Amniotic stem cell (primary cell): ENCODE data around the gene LAG3.
A peak's percentile ranks its signal among the peaks of the same experiment; 100 is the strongest.
"Not testable (repeated sequence)": the region's sequence is repeated elsewhere in the genome, so short reads cannot be mapped to it uniquely, and the experiment has no call there.

Experiments used
- DNase-seq: peaks from one replicate; lab custom pipeline; 2025; lab: John Stamatoyannopoulos, UW

LAG3 gene

GRCh38 chr12:6772331-6772695, at the start of gene LAG3:
Gene LAG3 (plus strand): TSS chr12:6772520. CDS start chr12:6772853, 333 bp downstream.
- no peak for DNase-seq

GRCh38 chr12:6722863-6723262, 49.5 kb upstream of the LAG3 start:
- no peak for DNase-seq

- DNase-seq: peak; percentile 97
These were observed 48.5 kb upstream of the LAG3 start, which contains the start of gene COPS7A for GRCh38 chr12:6723607-6724408. Gene COPS7A (plus strand): TSS chr12:6724046. CDS start chr12:6724657, 611 bp downstream.

GRCh38 chr12:6724409-6724797, 47.9 kb upstream of the LAG3 start:
- no peak for DNase-seq

GRCh38 chr12:6725350-6725749, 47.0 kb upstream of the LAG3 start:
- no peak for DNase-seq

- no peak for DNase-seq
These were observed 43.1 kb upstream of the LAG3 start for GRCh38 chr12:6729186-6729585.

- no peak for DNase-seq
These were observed 42.2 kb upstream of the LAG3 start for GRCh38 chr12:6730169-6730568.

- no peak for DNase-seq
These were observed 37.6 kb upstream of the LAG3 start for GRCh38 chr12:6734506-6735387.

- peak; percentile 36 for DNase-seq
These were observed 36.7 kb upstream of the LAG3 start for GRCh38 chr12:6735448-6736191.

GRCh38 chr12:6736754-6737153, 35.6 kb upstream of the LAG3 start:
- DNase-seq: no peak

GRCh38 chr12:6742080-6742479, 30.2 kb upstream of the LAG3 start:
- not testable (repeated sequence) for DNase-seq

- DNase-seq: no peak
These were observed 29.5 kb upstream of the LAG3 start for GRCh38 chr12:6742834-6743233.

- DNase-seq: not testable (repeated sequence)
These were observed 29.0 kb upstream of the LAG3 start for GRCh38 chr12:6743300-6743699.

- DNase-seq: no peak
These were observed 26.4 kb upstream of the LAG3 start for GRCh38 chr12:6745741-6746525.

- no peak for DNase-seq
These were observed 25.1 kb upstream of the LAG3 start for GRCh38 chr12:6747216-6747615.

GRCh38 chr12:6748761-6749160, 23.6 kb upstream of the LAG3 start:
- no peak for DNase-seq

- no peak for DNase-seq
These were observed 21.8 kb upstream of the LAG3 start for GRCh38 chr12:6750506-6750905.

GRCh38 chr12:6751767-6752166, 20.6 kb upstream of the LAG3 start:
- no peak for DNase-seq

GRCh38 chr12:6752167-6752920, 20.0 kb upstream of the LAG3 start:
- peak; percentile 46 for DNase-seq

GRCh38 chr12:6752921-6753771, 19.2 kb upstream of the LAG3 start, which contains the start of gene MLF2:
Gene MLF2 (minus strand): TSS chr12:6753141. CDS start chr12:6752334, 807 bp downstream.
- DNase-seq: peak; percentile 96
